ENCODE results near the gene RAB11FIP3. TPM values are rescaled to one million over a fixed set of nuclear protein-coding genes. Genes with fewer than 3 reads are reported as not detected.

The RAB11FIP3 gene
- total RNA-seq, 1 experiment from 2014 or later: 12.7 TPM

DNA sequence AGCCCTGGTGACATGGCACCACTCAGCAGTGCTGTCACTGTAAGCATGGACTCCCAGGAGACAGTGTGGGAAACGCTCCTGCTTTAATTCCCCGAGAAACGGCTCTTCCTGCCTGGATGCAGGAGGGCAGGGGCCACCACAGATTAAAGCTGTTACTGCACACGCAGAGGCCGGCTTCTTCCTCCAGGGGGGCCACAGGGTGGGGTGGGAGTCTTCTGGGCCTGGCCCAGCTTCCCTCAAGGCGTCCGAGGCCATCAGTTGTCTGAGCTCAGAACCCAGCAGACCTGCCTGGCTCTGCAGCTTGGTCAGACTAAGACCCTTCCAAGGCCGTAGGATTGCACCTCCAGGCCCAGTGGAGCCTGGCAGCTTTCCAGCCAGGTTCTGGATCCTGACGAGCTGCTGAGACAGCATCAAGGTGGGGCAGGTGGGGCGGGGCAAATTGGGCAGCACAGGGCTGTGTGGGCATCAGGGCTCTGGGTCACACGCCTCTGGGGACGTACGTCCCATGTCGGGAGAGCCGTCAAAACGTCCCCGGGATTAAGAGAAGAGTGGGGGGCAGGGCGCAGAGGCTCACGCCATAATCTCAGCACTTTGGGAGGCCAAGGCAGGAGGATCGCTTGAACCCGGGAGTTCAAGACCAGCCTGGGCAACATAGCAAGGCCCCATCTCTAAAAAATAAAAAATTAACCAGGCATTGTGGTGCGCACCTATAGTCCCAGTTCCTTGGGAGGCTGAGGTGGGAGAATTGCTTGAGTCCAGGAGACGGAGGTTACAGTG, 97.1 kb downstream of the RAB11FIP3 start:
- ATAC-seq (no peak), DNase-seq (no peak)
- no peaks in the 10 kb centered on the region for H3K27me3 ChIP-seq (ENCODE audit: low read length)
- no TSS peak for BruUV-seq (replicated peaks)
- CTCF ChIA-PET: no interaction called here
- H3K9me2 ChIP-seq (replicated peaks; ENCODE audit: low read length): no peaks in the 10 kb centered on the region
- H3K4me3 ChIP-seq (ENCODE audit: low read length): no peak overlapping the region
- intact Hi-C loops (cut with micrococcal nuclease): loop anchor here (10.0 kb wide), 1 partner anchor 62 kb away; no protein-coding TSS in a partner anchor
- no peaks in the 10 kb centered on the region for H3K9me3 ChIP-seq (ENCODE audit: low read length)
- POLR2A ChIA-PET (ENCODE audit: unreplicated experiment): no interaction called here
- H2AFZ ChIP-seq (ENCODE audit: low read length): no peak overlapping the region
- H3K79me2 ChIP-seq (ENCODE audit: low read length): peaks cover 26% of the 10 kb centered on the region
- H4K20me1 ChIP-seq (ENCODE audit: low read length): no peaks in the 10 kb centered on the region
- H3K4me1 ChIP-seq (ENCODE audit: insufficient read depth, low read length): peaks cover 19% of the 10 kb centered on the region
- no peaks in the 10 kb centered on the region for H3K36me3 ChIP-seq (ENCODE audit: low read depth, low read length)
- H3F3A ChIP-seq (ENCODE audit: low read length, unreplicated experiment): no peaks in the 10 kb centered on the region
- no peak overlapping the region for H3K9ac ChIP-seq (ENCODE audit: low read length)
- H3K4me2 ChIP-seq (ENCODE audit: low read length): no peak overlapping the region
- H3K27ac ChIP-seq (ENCODE audit: low read length): no peak overlapping the region
- no peak for TF ChIP-seq EZH2 (IDR thresholded peaks at IDR 0.05; ENCODE audit: low read length, unreplicated experiment)

DNA sequence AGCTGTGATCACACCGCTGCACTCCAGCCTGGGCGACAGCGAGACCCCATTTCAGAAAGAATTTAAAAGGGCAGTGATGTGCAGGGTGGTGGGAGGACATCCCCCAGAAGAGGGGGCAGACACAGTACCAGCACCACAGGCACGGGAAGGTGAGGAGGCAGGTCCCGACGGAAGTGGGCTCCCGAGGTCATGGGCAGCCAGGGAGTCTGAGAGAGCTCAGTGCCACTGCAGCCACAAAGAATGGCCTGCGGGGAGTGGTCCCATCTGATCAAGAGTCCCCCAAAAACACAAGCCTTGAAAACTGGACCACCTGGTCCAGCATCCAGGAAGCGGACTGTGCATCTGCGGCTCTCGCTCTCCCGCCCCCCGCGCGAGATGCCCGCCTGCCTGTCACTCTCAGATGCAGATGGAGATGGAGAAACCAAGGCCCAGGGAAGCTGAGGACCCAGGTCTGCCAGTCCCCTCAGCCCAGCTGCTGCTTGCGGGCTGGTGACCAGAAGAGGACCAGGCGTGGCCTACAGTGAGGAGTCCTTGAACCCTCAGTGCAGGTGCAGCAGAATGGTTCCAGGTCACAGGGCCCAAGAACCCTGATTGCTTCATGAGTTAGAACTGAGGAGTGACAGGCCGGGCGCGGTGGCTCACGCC, 97.8 kb downstream of the RAB11FIP3 start:
- Histone ChIP-seq H3K79me2 (ENCODE audit: low read length) (peaks cover 28% of the 10 kb centered on the region), H3K27ac (ENCODE audit: low read length) (no peak overlapping the region), H3K9ac (ENCODE audit: low read length) (no peak overlapping the region), H2AFZ (ENCODE audit: low read length) (no peak overlapping the region), H3K4me3 (ENCODE audit: low read length) (no peak overlapping the region), H3K9me2 (replicated peaks; ENCODE audit: low read length) (no peaks in the 10 kb centered on the region), H3K36me3 (ENCODE audit: low read depth, low read length) (no peaks in the 10 kb centered on the region), H3K4me1 (ENCODE audit: insufficient read depth, low read length) (peaks cover 19% of the 10 kb centered on the region), H3K9me3 (ENCODE audit: low read length) (no peaks in the 10 kb centered on the region), H3K27me3 (ENCODE audit: low read length) (no peaks in the 10 kb centered on the region), H4K20me1 (ENCODE audit: low read length) (no peaks in the 10 kb centered on the region), H3K4me2 (ENCODE audit: low read length) (no peak overlapping the region), H3F3A (ENCODE audit: low read length, unreplicated experiment) (no peaks in the 10 kb centered on the region)
- ATAC-seq: no peak
- BruUV-seq (replicated peaks): no TSS peak
- intact Hi-C loops (cut with micrococcal nuclease): loop anchor here (10.0 kb wide), 1 partner anchor 62 kb away; no protein-coding TSS in a partner anchor
- ChIA-PET POLR2A (ENCODE audit: unreplicated experiment) (no interaction called here), CTCF (no interaction called here)
- no peak for DNase-seq
- TF ChIP-seq EZH2 (IDR thresholded peaks at IDR 0.05; ENCODE audit: low read length, unreplicated experiment): no peak
- TF ChIP-seq, protein P1, sequence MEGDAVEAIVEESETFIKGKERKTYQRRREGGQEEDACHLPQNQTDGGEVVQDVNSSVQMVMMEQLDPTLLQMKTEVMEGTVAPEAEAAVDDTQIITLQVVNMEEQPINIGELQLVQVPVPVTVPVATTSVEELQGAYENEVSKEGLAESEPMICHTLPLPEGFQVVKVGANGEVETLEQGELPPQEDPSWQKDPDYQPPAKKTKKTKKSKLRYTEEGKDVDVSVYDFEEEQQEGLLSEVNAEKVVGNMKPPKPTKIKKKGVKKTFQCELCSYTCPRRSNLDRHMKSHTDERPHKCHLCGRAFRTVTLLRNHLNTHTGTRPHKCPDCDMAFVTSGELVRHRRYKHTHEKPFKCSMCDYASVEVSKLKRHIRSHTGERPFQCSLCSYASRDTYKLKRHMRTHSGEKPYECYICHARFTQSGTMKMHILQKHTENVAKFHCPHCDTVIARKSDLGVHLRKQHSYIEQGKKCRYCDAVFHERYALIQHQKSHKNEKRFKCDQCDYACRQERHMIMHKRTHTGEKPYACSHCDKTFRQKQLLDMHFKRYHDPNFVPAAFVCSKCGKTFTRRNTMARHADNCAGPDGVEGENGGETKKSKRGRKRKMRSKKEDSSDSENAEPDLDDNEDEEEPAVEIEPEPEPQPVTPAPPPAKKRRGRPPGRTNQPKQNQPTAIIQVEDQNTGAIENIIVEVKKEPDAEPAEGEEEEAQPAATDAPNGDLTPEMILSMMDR (conservative IDR thresholded peaks at IDR 0.05; ENCODE audit: low read depth, low read length): no peak
- TF ChIP-seq EZH2phosphoT487 (IDR thresholded peaks at IDR 0.05; ENCODE audit: borderline replicate concordance, low read length): no peak

DNA sequence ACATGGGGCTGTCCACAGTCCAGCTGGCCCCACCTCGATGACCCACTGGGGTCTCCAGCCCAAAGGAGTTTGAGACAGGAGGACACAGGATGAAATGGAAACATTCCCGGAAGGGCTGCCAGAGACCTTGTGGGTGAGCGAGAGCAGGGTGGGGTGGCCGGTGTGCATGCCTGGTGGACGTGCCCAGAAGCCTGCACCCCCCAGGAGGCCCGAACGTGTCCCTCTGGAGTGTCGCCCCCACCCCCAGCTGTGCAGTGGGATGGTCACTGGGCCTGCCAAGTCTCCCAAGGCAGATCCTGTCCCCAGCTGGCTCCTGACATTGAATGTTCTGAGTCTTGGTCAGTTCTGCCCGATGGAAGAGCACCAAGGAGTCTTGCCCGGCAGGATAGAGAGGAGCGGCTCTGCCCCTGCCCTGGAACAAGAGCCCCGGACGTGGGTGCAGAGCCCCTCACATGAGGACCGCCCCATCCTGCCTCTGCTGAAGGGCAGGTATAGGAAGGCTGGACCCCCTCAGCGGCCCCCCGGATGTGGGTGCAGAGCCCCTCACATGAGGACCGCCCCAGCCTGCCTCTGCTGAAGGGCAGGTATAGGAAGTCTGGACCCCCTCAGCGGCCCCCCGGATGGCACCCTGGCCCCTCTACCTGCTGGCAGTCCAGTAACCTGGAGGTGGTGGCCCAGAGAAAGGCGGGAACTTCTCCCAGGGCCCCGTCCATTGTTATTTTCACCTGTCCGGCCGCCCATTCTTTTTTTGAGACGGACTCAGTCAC, 99.0 kb downstream of the RAB11FIP3 start:
- H3K4me2 ChIP-seq (ENCODE audit: low read length): peak overlapping the region; percentile 100
- ATAC-seq (no peak), DNase-seq (no peak)
- no peak overlapping the region for H3K27ac ChIP-seq (ENCODE audit: low read length)
- intact Hi-C loops (cut with micrococcal nuclease): loop anchor here (10.0 kb wide), 1 partner anchor 60 kb away; no protein-coding TSS in a partner anchor
- H3K9me3 ChIP-seq (ENCODE audit: low read length): no peaks in the 10 kb centered on the region
- no peaks in the 10 kb centered on the region for H3F3A ChIP-seq (ENCODE audit: low read length, unreplicated experiment)
- no peak overlapping the region for H3K4me3 ChIP-seq (ENCODE audit: low read length)
- no peaks in the 10 kb centered on the region for H3K9me2 ChIP-seq (replicated peaks; ENCODE audit: low read length)
- no peak overlapping the region for H2AFZ ChIP-seq (ENCODE audit: low read length)
- no peaks in the 10 kb centered on the region for H3K36me3 ChIP-seq (ENCODE audit: low read depth, low read length)
- H4K20me1 ChIP-seq (ENCODE audit: low read length): peaks cover 8% of the 10 kb centered on the region
- ChIA-PET CTCF (no interaction called here), POLR2A (ENCODE audit: unreplicated experiment) (no interaction called here)
- no peak overlapping the region for H3K9ac ChIP-seq (ENCODE audit: low read length)
- TF ChIP-seq, protein P1 (conservative IDR thresholded peaks at IDR 0.05; ENCODE audit: low read depth, low read length): no peak
- TF ChIP-seq EZH2 (IDR thresholded peaks at IDR 0.05; ENCODE audit: low read length, unreplicated experiment): no peak
- no peak for TF ChIP-seq EZH2phosphoT487 (IDR thresholded peaks at IDR 0.05; ENCODE audit: borderline replicate concordance, low read length)
- no peaks in the 10 kb centered on the region for H3K27me3 ChIP-seq (ENCODE audit: low read length)
- BruUV-seq (replicated peaks): no TSS peak
- H3K4me1 ChIP-seq (ENCODE audit: insufficient read depth, low read length): peaks cover 24% of the 10 kb centered on the region
- peaks cover 41% of the 10 kb centered on the region for H3K79me2 ChIP-seq (ENCODE audit: low read length)
